DOHH2 (cell line): Measurements from ENCODE around the gene RCL1.

Experiments
- H3F3A ChIP-seq: fragments of 200-600 bp; sonication (generic), shearing (Covaris generic); 2 replicates; pipeline ENCODE4 v1.6.0; 2016; ENCODE audit warnings: antibody characterized with exemption, mild to moderate bottlenecking; ENCODE audit not compliant: control insufficient read depth, insufficient read depth
- H3K27ac ChIP-seq: fragments of 200-600 bp; sonication (generic); 2 replicates; pipeline ENCODE4 v1.5.1; 2014; ENCODE audit warnings: low read depth, mild to moderate bottlenecking, low read length, moderate library complexity
- H3K27me3 ChIP-seq: fragments of 200-600 bp; sonication (generic); 2 replicates; pipeline ENCODE4 v1.6.1; 2014; ENCODE audit warnings: mild to moderate bottlenecking, low read length, mixed read lengths; ENCODE audit not compliant: control insufficient read depth
- H3K36me3 ChIP-seq: fragments of 200-600 bp; sonication (generic); 2 replicates; pipeline ENCODE4 v1.6.1; 2014; ENCODE audit warnings: mild to moderate bottlenecking, low read length, moderate library complexity, mixed read lengths; ENCODE audit not compliant: control insufficient read depth
- H3K4me1 ChIP-seq: fragments of 200-600 bp; sonication (generic); 2 replicates; pipeline ENCODE4 v1.6.1; 2014; ENCODE audit warnings: mild to moderate bottlenecking, low read length, mixed read lengths; ENCODE audit not compliant: control insufficient read depth
- H3K4me2 ChIP-seq: fragments of 200-600 bp; sonication (generic); 2 replicates; pipeline ENCODE4 v1.6.0; 2014; ENCODE audit warnings: mild to moderate bottlenecking, low read length, moderate library complexity
- H3K4me3 ChIP-seq: fragments of 200-600 bp; sonication (generic); 2 replicates; pipeline ENCODE4 v1.5.1; 2014; ENCODE audit warnings: mild to moderate bottlenecking, low read length, mixed read lengths
- H3K79me2 ChIP-seq: fragments of 200-600 bp; sonication (generic); 2 replicates; pipeline ENCODE4 v1.6.1; 2014; ENCODE audit warnings: mild to moderate bottlenecking, low read length, mixed read lengths; ENCODE audit not compliant: control insufficient read depth
- H3K9me2 ChIP-seq: fragments of 200-600 bp; sonication (generic); replicated peaks from 2 replicates; pipeline ENCODE4 v1.6.1; 2014; ENCODE audit warnings: mild to moderate bottlenecking, low read length, mixed read lengths; ENCODE audit not compliant: control insufficient read depth
- H3K9me3 ChIP-seq: fragments of 200-600 bp; sonication (generic); 2 replicates; pipeline ENCODE4 v1.6.1; 2014; ENCODE audit warnings: antibody characterized with exemption, low read length, mixed read lengths; ENCODE audit not compliant: control insufficient read depth, insufficient read depth
- H4K20me1 ChIP-seq: fragments of 200-600 bp; sonication (generic); 2 replicates; pipeline ENCODE4 v1.6.0; 2014; ENCODE audit warnings: low read depth, mild to moderate bottlenecking, antibody characterized with exemption, low read length, moderate library complexity; ENCODE audit not compliant: control insufficient read depth, insufficient read depth
- EZH2phosphoT487 ChIP-seq: fragments of 200-600 bp; sonication (generic); IDR thresholded peaks from 2 replicates; pipeline ENCODE4 v1.6.1; 2017; ENCODE audit warnings: borderline replicate concordance, mild to moderate bottlenecking, antibody characterized with exemption, low read length, moderate library complexity, mixed read lengths
- TF ChIP-seq, protein P1 (sequence below): fragments of 200-600 bp; sonication (generic); IDR thresholded peaks from one replicate; pipeline ENCODE4 v1.5.1; 2014; ENCODE audit warnings: antibody characterized with exemption, mild to moderate bottlenecking, low read depth, low read length; ENCODE audit not compliant: poor library complexity, severe bottlenecking

Gene RCL1

DNA sequence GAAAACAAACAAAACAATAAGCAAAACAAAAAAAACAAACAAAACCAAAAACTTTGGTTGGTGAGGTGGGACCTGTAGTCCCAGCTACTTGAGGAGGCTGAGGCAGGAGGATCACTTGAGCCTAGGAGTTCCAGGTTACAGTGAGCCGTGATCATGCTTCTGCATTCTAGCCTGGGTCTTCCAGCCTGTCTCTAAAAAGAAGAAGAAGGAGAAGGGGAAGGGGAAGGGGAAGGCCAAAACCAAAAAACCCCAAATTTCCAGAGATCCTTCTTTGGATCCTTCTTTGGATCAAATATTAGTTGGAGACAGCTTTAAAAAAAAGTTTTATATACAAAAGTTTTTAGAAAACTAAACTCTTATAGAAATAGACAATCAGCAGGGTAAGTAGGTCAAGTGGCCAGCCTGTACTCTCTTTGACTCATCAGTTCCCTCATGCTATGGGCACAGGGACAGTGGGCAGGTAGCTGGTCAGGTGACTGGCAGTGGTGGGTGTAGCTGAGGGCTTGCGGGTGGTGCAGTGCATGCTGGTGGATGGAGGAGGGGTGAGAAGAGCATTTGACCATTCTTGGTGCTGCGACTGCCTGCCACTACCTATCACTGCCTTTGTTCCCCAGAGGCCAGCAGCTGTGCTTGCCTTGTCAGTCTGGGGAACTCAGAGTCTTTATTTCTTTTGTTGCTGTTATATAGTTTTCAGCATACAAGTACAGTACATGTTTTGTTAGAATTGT lies 12.6 kb downstream of the RCL1 start:
- H3K27me3 ChIP-seq, result no peaks in the 10 kb centered on the region
- no peaks in the 10 kb centered on the region for H3K9me2 ChIP-seq
- H3K4me1 ChIP-seq, result no peaks in the 10 kb centered on the region
- no peak for TF ChIP-seq EZH2phosphoT487
- TF ChIP-seq, protein P1, sequence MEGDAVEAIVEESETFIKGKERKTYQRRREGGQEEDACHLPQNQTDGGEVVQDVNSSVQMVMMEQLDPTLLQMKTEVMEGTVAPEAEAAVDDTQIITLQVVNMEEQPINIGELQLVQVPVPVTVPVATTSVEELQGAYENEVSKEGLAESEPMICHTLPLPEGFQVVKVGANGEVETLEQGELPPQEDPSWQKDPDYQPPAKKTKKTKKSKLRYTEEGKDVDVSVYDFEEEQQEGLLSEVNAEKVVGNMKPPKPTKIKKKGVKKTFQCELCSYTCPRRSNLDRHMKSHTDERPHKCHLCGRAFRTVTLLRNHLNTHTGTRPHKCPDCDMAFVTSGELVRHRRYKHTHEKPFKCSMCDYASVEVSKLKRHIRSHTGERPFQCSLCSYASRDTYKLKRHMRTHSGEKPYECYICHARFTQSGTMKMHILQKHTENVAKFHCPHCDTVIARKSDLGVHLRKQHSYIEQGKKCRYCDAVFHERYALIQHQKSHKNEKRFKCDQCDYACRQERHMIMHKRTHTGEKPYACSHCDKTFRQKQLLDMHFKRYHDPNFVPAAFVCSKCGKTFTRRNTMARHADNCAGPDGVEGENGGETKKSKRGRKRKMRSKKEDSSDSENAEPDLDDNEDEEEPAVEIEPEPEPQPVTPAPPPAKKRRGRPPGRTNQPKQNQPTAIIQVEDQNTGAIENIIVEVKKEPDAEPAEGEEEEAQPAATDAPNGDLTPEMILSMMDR, result no peak
- no peak overlapping the region for H3K27ac ChIP-seq
- no peak overlapping the region for H3K4me3 ChIP-seq
- no peak overlapping the region for H3K4me2 ChIP-seq
- H3F3A ChIP-seq, result no peaks in the 10 kb centered on the region
- peaks cover 21% of the 10 kb centered on the region for H3K36me3 ChIP-seq
- no peaks in the 10 kb centered on the region for H4K20me1 ChIP-seq
- peaks cover 100% of the 10 kb centered on the region for H3K79me2 ChIP-seq
- peaks cover 26% of the 10 kb centered on the region for H3K9me3 ChIP-seq

DNA sequence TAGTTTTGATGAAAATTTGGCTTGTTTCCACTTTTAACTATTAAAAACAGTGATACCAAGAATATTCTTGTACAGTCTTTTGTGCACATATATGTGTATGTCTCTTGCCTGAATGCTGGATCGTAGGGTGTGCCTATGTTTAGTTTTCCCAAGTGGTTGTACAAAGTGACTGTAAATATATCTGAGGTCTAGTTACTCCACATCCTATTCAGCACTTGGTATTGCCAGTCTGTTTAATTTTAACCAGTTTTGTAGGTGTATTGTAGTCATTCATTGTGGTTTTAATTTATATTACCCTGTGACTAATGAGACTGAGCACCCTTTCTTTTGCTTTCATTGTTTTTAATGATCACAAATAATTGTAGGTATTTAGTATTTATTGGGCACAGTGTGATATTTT lies 17.8 kb downstream of the RCL1 start:
- peaks cover 12% of the 10 kb centered on the region for H3F3A ChIP-seq
- no peaks in the 10 kb centered on the region for H3K27me3 ChIP-seq
- peaks cover 96% of the 10 kb centered on the region for H3K79me2 ChIP-seq
- no peak overlapping the region for H3K27ac ChIP-seq
- no peak for TF ChIP-seq EZH2phosphoT487
- TF ChIP-seq, protein P1, result no peak
- no peak overlapping the region for H3K4me3 ChIP-seq
- peaks cover 40% of the 10 kb centered on the region for H3K4me1 ChIP-seq
- no peaks in the 10 kb centered on the region for H3K36me3 ChIP-seq
- H3K9me3 ChIP-seq, result peaks cover 8% of the 10 kb centered on the region
- H3K9me2 ChIP-seq, result no peaks in the 10 kb centered on the region
- H4K20me1 ChIP-seq, result 0 out of 2 replicates have a peak, but pooled peaks cover 3% of the 10 kb centered on the region
- no peak overlapping the region for H3K4me2 ChIP-seq

DNA sequence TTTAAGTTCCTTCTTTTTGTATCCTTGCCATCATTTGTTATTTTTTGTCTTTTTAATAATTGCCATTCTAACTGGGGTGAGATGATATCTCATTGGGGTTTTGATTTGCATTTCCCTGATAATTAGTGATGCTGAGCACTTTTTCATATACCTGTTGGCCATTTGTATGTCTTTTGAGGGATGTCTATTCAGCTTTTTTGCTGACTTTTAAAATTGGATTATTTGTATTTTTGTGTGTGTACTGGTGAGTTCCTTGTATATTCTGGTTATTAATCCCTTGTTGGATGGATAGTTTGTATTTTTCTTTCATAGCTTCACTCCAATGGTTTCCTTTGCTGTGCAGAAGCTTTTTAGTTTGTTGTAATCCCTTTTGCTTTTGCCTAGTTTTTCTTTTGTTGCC lies 19.1 kb downstream of the RCL1 start:
- Histone ChIP-seq H4K20me1 (0 out of 2 replicates have a peak, but pooled peaks cover 3% of the 10 kb centered on the region), H3K79me2 (peaks cover 96% of the 10 kb centered on the region), H3K27me3 (no peaks in the 10 kb centered on the region), H3F3A (peaks cover 12% of the 10 kb centered on the region), H3K9me3 (no peaks in the 10 kb centered on the region), H3K4me1 (peaks cover 47% of the 10 kb centered on the region), H3K4me2 (peak overlapping the region; percentile 82), H3K36me3 (no peaks in the 10 kb centered on the region), H3K9me2 (no peaks in the 10 kb centered on the region), H3K27ac (no peak overlapping the region), H3K4me3 (0 out of 2 replicates have a peak overlapping the region, but pooled peaks have one; percentile 5)
- TF ChIP-seq EZH2phosphoT487, result no peak
- TF ChIP-seq, protein P1, result no peak
